NCI-H345 (cell line): ENCODE measurements around the gene GLS.
A peak's percentile ranks its signal among the peaks of the same experiment; 100 is the strongest.
"Not testable (repeated sequence)": the region's sequence is repeated elsewhere in the genome, so short reads cannot be mapped to it uniquely, and the experiment has no call there.

Experiments
- DNase-seq: peaks from one replicate; lab custom pipeline; 2025; lab: John Stamatoyannopoulos, UW

Gene GLS

GRCh38 chr2:190856985-190857384 lies 23.6 kb upstream of the GLS start:
- DNase-seq = no peak

DNA sequence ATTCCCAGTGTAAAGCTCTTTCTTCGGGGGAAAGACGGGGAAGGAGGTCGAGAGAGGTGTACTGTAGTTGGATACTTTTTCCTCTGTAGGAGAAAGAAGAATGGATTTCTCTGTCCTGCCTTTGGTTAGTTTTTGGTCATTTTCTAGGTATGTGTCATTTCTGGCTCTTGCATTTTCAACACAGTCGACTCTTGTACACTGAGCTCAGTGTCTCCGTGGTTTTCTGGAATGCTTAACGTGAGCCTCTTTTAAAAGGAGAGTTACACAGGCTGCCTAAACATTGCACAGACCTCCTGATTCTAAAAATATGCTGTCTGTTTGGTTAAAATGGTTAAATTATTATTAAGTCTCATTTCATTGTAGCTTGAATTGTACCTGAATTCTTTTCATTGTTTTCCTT lies 21.8 kb upstream of the GLS start:
- DNase-seq = no peak

DNA sequence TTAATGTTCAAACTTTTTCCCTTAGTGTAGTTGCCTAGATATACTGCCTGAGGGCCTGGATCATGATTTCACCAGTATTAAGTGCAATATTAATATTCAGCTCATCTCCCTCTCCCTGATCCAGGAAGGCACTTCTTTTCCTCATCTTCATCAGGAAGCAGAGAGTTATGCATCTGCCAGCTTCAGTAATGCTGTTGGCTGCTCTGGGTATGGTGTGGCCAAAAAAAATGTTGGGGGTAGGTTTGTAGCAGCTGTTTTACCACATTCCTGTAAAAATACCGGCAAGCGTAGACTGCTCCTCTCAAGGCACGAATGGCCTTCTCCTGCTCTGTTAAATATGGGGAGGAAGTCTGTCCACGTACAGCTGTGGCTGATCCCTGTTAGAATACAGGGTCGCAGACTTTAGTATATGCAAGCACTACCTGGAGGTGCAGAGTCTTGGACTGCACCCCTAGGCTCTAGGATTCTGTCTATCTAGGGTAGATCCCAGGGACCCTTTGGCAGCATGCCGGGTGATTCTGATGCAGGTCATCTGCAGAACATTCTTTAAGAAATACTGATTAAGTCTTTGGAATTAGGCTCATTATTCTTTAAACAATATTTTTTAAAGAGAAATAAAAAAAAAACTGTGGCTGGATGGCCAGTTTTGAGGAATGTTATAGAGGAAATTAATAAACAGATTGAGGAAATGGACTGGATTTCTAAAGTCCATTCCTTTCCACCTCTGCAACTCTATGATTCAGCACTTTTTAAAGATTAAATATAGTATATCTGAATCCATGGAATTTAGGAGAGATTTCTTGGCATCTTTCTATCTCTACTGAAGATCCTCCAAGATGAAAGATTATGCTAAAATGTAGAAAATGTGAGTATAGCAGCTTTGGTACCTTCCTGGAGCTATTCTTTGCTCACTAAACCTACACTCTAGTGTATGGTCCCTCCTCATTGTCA lies 21.0 kb upstream of the GLS start:
- DNase-seq = no peak

DNA sequence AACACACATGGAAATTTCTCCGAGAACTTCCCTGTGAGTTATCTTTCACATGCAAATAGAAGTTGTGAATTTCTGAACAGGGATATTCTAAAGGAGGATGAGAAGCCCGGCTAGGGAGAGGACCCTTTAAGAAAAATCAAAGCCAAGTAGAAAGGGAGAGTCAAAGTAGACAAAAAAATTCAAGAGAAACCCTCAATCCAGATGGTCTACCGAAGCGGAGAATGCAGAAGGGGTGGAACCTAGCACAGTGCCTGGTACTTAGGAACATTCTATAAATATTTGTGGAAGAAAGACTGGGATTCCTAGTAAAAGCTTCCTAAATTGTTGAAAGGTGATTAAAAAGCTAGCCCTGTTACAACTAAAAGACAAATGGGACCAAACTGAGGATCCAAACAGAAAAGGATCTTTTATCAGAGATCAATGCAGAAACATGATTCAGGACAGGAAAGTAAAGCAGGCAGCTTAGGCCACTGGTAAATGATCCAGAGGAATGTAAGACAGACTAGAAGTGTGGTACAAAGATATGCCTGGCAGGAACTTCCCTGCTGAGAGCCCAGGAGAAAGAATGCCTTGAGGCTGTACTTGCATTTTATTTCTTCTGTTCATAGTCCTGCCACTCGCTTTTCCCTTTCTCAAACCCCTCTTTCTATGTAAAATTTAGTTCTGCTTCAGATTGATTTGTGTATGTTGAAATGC lies 19.5 kb upstream of the GLS start:
- no peak for DNase-seq

GRCh38 chr2:190862128-190862527 lies 18.5 kb upstream of the GLS start:
- DNase-seq = not testable (repeated sequence)

- no peak for DNase-seq
These were observed 18.0 kb upstream of the GLS start for GRCh38 chr2:190862571-190862991.

GRCh38 chr2:190863946-190864345 lies 16.7 kb upstream of the GLS start:
- DNase-seq = peak; percentile 96

DNA sequence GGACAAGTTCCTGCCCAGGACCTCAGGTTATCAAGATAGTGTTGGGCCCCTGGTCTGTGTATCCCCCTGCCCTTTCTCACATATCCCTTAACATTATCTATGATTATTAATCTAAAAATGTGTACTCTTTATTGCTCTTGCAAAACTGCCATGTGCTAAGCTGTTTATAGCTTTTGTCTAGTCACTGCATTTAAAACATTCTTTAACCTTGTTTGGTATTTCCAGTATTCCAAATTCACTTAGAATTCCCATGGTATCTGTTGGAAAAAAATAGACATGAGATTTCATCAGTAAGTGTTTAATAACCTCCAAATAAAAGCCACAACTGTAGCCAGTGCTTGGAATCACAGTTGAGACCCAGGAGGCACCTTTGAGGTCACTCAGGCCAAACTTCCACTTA lies 16.2 kb upstream of the GLS start:
- DNase-seq = no peak

DNA sequence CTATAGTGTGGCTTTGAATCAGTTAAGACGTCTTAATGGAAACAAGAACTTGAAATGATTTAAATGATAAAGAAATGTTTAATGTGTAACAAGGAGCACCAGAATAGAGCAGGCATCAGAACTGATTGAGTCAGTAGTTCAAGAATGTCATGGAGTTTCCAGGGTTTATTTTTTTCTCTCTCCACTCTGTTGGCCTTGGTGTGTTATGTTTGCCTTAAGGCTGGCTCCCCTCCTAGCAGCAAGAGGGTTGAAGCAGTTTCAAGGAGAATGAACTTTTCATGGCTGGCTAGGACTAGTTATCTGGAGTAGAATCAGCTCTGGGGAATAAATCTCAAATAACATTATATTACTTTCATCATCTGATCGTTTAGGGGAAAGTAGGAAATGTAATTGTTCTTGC lies 13.4 kb upstream of the GLS start:
- DNase-seq = no peak

GRCh38 chr2:190867832-190868231 lies 12.8 kb upstream of the GLS start:
- no peak for DNase-seq

DNA sequence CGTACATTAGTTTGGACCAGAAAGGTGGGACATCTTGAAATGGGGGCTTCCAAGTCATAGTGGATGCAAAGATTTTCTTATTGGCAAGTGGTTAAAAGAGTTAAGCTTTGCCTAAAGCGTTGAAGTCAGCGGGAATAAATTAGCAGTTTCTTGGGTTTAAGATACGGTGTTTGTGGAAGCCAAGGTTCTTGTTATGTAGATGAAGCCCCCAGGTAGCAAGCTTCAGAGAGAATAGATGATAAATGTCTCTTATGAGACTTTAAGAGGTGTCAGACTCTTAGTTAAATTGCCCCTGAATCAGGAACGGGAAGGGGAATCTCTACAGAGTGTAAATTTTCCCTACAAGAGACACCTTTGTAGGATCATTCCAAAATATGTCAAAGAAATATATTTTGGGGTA lies 10.9 kb upstream of the GLS start:
- no peak for DNase-seq

GRCh38 chr2:190873451-190873850 lies 7.2 kb upstream of the GLS start:
- not testable (repeated sequence) for DNase-seq

DNA sequence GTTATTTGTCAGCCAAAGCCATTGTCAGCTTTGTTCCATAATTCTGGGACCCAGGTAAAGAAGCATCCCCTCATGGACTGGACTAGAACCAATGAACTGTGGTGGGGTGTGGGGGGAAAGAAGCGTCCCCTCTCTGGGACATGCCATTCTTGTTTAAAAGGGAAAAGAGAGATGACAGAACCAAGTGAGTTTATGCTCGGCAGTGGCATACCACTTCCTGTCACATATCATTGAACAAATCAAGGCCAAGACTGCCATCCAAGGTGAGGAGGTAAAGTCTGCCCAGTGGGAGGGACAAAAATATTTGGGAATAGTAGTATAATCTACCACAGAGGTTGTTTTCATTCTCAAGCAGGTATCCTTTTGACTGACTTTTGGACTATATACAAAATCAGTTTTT lies 4.7 kb upstream of the GLS start:
- no peak for DNase-seq

DNA sequence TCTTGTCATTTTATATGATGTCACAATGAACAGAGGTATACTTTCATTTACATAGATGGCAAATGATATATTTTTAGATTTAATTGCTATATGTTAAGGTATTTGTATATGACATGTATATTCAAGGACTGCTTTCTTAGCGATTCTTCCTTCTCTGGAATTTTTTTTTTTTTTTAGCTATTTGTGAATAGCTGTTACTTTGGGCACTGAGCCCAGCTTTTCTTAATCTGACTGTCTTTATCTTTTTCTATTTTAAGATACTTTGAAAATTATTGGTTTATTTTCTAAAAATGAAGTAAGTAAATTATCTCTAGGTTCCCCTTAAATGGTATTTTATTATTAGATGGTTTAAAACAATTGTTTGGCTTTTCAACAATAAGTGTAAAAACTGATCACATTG lies 4.0 kb upstream of the GLS start:
- DNase-seq = no peak

- no peak for DNase-seq
These were observed 3.2 kb upstream of the GLS start for GRCh38 chr2:190877436-190877835.

GRCh38 chr2:190879474-190880377 lies 895 bp upstream of the GLS start:
- DNase-seq = no peak

DNA sequence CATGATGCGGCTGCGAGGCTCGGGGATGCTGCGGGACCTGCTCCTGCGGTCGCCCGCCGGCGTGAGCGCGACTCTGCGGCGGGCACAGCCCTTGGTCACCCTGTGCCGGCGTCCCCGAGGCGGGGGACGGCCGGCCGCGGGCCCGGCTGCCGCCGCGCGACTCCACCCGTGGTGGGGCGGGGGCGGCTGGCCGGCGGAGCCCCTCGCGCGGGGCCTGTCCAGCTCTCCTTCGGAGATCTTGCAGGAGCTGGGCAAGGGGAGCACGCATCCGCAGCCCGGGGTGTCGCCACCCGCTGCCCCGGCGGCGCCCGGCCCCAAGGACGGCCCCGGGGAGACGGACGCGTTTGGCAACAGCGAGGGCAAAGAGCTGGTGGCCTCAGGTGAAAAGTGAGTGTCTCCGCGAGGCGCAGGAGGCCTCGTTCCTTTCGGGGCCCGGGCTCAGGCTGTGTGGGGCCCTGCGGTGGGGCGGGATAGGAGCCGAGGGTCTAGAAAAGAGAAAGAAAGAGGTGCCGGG lies 520 bp downstream of the GLS start:
- no peak for DNase-seq

GRCh38 chr2:190881598-190882410 lies 1.2 kb downstream of the GLS start:
- peak; percentile 72 for DNase-seq

GRCh38 chr2:190882411-190882766 lies 1.8 kb downstream of the GLS start:
- no peak for DNase-seq

- no peak for DNase-seq
These were observed 2.4 kb downstream of the GLS start for GRCh38 chr2:190882856-190883582.

GRCh38 chr2:190885844-190886243 lies 5.2 kb downstream of the GLS start:
- DNase-seq = not testable (repeated sequence)
